IgD-negative memory B cell (primary cell): ENCODE data around the gene VTCN1. TPM values are rescaled to one million over a fixed set of nuclear protein-coding genes. Genes with fewer than 3 reads are reported as not detected.
A peak's percentile ranks its signal among the peaks of the same experiment; 100 is the strongest.
"Not testable (repeated sequence)": the region's sequence is repeated elsewhere in the genome, so short reads cannot be mapped to it uniquely, and the experiment has no call there.

Source experiments
- H3K27ac Mint-ChIP-seq, 3 donors: one replicate each; pipeline ENCODE4 v1.8.0; 2020 to 2022; ENCODE audit warnings: mild to moderate bottlenecking in 3 of 3, mixed read lengths in 3 of 3, moderate library complexity in 1 of 3
- H3K27me3 Mint-ChIP-seq: one replicate; pipeline ENCODE4 v1.8.0; 2021; ENCODE audit warnings: mixed read lengths
- H3K36me3 Mint-ChIP-seq: one replicate; pipeline ENCODE4 v1.8.0; 2020; ENCODE audit warnings: mild to moderate bottlenecking, mixed read lengths
- H3K4me1 Mint-ChIP-seq, 3 donors: one replicate each; pipeline ENCODE4 v1.8.0; 2020 to 2022; ENCODE audit warnings: mixed read lengths in 3 of 3, mild to moderate bottlenecking in 1 of 3
- H3K4me3 Mint-ChIP-seq, 4 donors: one replicate each; pipeline ENCODE4 v1.8.0; 2020 to 2022; ENCODE audit warnings: mild to moderate bottlenecking in 4 of 4, mixed read lengths in 4 of 4, moderate library complexity in 3 of 4
- H3K9me3 Mint-ChIP-seq, 3 donors: one replicate each; pipeline ENCODE4 v1.8.0; 2020 to 2021; ENCODE audit warnings: mixed read lengths in 3 of 3, mild to moderate bottlenecking in 1 of 3
- polyA plus RNA-seq: library from polyadenylated mRNA; unstranded; fragments of 300-500 nt; fragmentation: Illumina TruSeq; gene quantifications from one replicate; pipeline ENCODE4 v1.2.3, GENCODE V29; 2021

VTCN1 gene
- polyA plus RNA-seq, 1 donor from 2014 or later = not detected

GRCh38 chr1:117116090-117116783, 94.5 kb downstream of the VTCN1 start:
- Mint-ChIP-seq H3K27ac (peak overlapping the region in 1 of 3 donors; percentile 1), H3K4me3 (peak overlapping the region in 1 of 4 donors; percentile 12), H3K27me3 (no peaks in the 10 kb centered on the region)

GRCh38 chr1:117114877-117115276, 95.8 kb downstream of the VTCN1 start:
- Mint-ChIP-seq H3K36me3 (no peaks in the 10 kb centered on the region), H3K27ac (peak overlapping the region in 1 of 3 donors; percentile 1)

More at GRCh38 chr1:117116090-117116783, 94.5 kb downstream of the VTCN1 start:
- Mint-ChIP-seq H3K9me3 (no peaks in the 10 kb centered on the region), H3K4me1 (peaks cover 8 to 11% (median 9%) of the 10 kb centered on the region in 3 donors), H3K36me3 (no peaks in the 10 kb centered on the region)

DNA sequence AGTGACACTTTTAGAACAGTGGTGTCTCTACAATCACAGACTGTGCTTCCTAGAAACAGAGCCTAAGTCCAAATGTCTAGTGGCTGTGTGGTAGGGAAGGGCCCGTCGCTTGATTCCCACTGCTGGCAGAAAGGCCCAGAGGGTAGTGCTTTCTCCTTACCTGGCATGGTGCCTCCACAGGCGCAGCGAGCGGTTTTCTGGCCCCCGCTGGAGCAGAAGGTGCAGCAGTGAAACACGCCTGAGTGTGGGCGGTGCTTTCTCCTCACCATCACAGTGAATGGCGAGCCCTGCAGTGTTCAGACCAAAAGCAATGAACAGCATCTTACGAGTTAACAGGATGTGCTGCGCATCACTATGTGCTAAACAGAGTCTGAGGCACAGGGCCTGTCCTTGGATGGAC, 97.5 kb downstream of the VTCN1 start:
- H3K9me3 Mint-ChIP-seq = no peaks in the 10 kb centered on the region
- H3K27me3 Mint-ChIP-seq = no peaks in the 10 kb centered on the region
- peaks cover 8 to 9% (median 8%) of the 10 kb centered on the region in 3 donors for H3K4me1 Mint-ChIP-seq
- no peak overlapping the region for H3K27ac Mint-ChIP-seq
- no peaks in the 10 kb centered on the region for H3K36me3 Mint-ChIP-seq
- no peak overlapping the region for H3K4me3 Mint-ChIP-seq

More at GRCh38 chr1:117114877-117115276, 95.8 kb downstream of the VTCN1 start:
- Mint-ChIP-seq H3K9me3 (no peaks in the 10 kb centered on the region), H3K27me3 (no peaks in the 10 kb centered on the region), H3K4me1 (peaks cover 8 to 9% (median 8%) of the 10 kb centered on the region in 3 donors), H3K4me3 (peak overlapping the region in 1 of 4 donors; percentile 28)

DNA sequence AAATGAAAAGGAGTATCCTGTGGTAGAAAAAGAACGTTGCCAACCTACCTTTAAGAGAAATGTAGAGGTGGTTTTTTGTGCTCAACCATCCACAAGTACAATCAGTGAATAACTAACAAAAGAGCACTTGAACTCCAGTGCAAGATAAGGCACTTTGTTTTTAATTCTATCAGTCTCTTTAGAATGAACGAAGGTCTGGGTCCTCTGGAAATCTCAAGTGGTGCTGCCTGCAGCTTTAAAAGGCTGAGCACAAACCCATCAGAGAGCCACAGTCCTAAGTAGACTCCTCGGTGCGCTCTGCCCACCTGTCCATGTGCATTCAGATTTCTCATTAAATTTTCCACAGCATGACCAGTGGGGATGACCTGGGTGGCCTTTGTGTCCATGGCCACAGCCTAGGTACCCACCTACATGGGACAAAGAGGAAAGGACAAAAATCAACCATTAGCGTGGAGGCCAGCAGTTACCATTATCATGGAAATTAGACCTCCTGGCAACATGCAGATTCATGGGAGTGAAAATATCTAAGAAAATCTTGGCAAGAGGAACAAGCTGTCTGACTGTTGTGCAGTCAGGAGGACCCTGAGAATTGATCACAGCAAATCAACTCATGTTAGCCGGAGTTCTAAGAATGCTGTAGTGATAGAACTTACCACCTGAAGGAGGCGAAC, 98.5 kb downstream of the VTCN1 start:
- Mint-ChIP-seq H3K4me1 (peaks cover 8 to 9% (median 8%) of the 10 kb centered on the region in 3 donors), H3K27me3 (no peaks in the 10 kb centered on the region), H3K9me3 (no peaks in the 10 kb centered on the region)

DNA sequence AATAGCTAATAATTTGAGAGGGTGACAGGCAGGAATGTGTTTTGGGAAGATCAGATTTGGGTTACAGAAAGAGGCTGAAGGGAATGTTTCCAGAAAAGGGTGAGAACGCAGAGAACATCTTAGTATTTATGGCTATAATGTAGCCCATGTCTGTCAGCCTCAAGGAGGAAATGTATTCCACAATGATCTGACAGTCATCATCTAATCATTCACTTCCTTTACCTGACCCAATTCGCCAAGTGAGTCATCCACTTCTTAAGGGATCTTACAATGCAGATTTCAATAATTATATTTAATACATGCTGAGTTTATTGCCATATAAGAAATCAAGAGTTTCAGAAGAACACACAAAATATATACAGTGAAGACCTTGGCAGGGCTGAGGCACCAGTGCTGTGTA, 100.0 kb downstream of the VTCN1 start:
- Mint-ChIP-seq H3K4me3 (no peak overlapping the region), H3K9me3 (no peaks in the 10 kb centered on the region), H3K4me1 (peaks cover 8 to 9% (median 8%) of the 10 kb centered on the region in 3 donors), H3K27me3 (no peaks in the 10 kb centered on the region), H3K27ac (no peak overlapping the region), H3K36me3 (peaks cover 2% of the 10 kb centered on the region)

More for the DNA sequence above, 98.5 kb downstream of the VTCN1 start:
- Mint-ChIP-seq H3K36me3 (no peaks in the 10 kb centered on the region), H3K4me3 (no peak overlapping the region), H3K27ac (peak overlapping the region in 1 of 3 donors; percentile 28)

- H3K36me3 Mint-ChIP-seq = peaks cover 8% of the 10 kb centered on the region
- no peaks in the 10 kb centered on the region for H3K27me3 Mint-ChIP-seq
- H3K4me3 Mint-ChIP-seq = no peak overlapping the region
- H3K27ac Mint-ChIP-seq = no peak overlapping the region
- no peaks in the 10 kb centered on the region for H3K9me3 Mint-ChIP-seq
- no peaks in the 10 kb centered on the region for H3K4me1 Mint-ChIP-seq
These were observed 103.4 kb downstream of the VTCN1 start for GRCh38 chr1:117107364-117107763.

DNA sequence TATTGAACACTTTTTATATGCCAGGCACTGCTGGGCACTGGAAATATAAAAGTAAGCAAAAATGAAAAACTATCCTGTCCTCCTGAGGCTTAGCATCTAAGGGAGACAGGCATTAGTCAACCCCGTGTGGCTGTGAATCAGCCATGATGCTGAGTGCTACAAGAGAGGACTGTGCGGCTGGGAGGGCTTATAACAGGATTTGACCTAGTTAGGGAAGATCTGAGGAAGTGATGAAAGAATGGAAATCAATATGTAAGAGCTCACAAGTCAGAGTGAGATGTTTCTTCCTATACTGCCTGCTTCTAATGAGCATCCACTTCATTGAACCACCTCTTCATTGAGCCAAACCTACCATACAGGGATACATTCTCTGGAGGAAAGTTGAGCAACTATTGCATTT, 104.2 kb downstream of the VTCN1 start:
- Mint-ChIP-seq H3K27me3 (no peaks in the 10 kb centered on the region), H3K27ac (no peak overlapping the region), H3K9me3 (no peaks in the 10 kb centered on the region), H3K4me1 (no peaks in the 10 kb centered on the region), H3K4me3 (no peak overlapping the region), H3K36me3 (peaks cover 11% of the 10 kb centered on the region)

GRCh38 chr1:117105722-117106121, 105.0 kb downstream of the VTCN1 start:
- Mint-ChIP-seq H3K9me3 (no peaks in the 10 kb centered on the region), H3K36me3 (peaks cover 11% of the 10 kb centered on the region), H3K27ac (no peak overlapping the region), H3K4me3 (no peak overlapping the region), H3K27me3 (no peaks in the 10 kb centered on the region), H3K4me1 (no peaks in the 10 kb centered on the region)

DNA sequence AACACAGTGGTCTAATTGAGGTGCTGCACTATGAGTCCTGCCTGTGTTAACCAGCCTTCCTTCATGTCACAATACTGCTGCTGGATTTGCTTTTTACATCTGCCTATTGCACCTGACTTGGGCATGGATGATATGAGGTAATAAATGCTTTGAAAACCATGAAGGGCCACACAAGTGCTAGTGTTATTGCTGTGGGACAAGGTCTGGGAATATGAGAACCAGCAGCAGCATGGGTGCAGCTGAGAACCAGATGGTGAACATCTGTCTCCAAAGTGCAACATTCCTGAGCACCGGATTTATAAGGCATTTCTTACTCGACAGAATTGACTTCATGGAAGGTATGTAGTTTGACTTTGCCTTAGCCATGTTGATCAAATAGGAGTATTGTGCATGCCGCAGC, 105.7 kb downstream of the VTCN1 start:
- peaks cover 13% of the 10 kb centered on the region for H3K36me3 Mint-ChIP-seq
- no peak overlapping the region for H3K27ac Mint-ChIP-seq
- H3K4me3 Mint-ChIP-seq = no peak overlapping the region
- H3K4me1 Mint-ChIP-seq = no peaks in the 10 kb centered on the region
- H3K9me3 Mint-ChIP-seq = no peaks in the 10 kb centered on the region
- H3K27me3 Mint-ChIP-seq = no peaks in the 10 kb centered on the region

GRCh38 chr1:117101858-117102257, 108.9 kb downstream of the VTCN1 start:
- H3K4me1 Mint-ChIP-seq, H3K9me3 Mint-ChIP-seq, H3K27ac Mint-ChIP-seq, H3K27me3 Mint-ChIP-seq, H3K4me3 Mint-ChIP-seq: not testable (repeated sequence)
- H3K36me3 Mint-ChIP-seq = peaks cover 18% of the 10 kb centered on the region

DNA sequence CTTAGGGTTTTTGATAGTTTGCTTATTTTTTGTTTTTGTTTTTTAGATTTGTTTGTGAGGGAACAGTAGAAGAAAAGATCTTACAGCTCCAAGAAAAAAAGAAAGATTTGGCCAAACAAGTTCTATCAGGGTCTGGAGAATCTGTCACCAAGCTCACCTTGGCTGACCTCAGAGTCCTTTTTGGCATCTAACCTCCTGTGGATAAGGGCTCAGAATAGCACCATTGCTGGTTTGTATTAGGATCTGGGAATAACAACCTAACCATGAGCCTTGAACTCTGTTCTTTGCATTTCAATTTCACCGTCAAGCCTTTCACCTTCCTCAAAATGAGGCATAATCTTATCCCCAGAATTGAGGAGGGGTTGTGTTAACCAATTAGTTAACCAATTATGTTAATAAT, 109.4 kb downstream of the VTCN1 start:
- H3K4me3 Mint-ChIP-seq = no peak overlapping the region
- no peaks in the 10 kb centered on the region for H3K9me3 Mint-ChIP-seq
- no peaks in the 10 kb centered on the region for H3K4me1 Mint-ChIP-seq
- H3K27ac Mint-ChIP-seq = no peak overlapping the region
- no peaks in the 10 kb centered on the region for H3K27me3 Mint-ChIP-seq
- H3K36me3 Mint-ChIP-seq = peaks cover 19% of the 10 kb centered on the region

GRCh38 chr1:117098287-117098890, 112.3 kb downstream of the VTCN1 start:
- H3K27ac Mint-ChIP-seq = no peak overlapping the region
- no peak overlapping the region for H3K4me3 Mint-ChIP-seq
- H3K9me3 Mint-ChIP-seq = no peaks in the 10 kb centered on the region
- no peaks in the 10 kb centered on the region for H3K27me3 Mint-ChIP-seq
- H3K36me3 Mint-ChIP-seq = peaks cover 17% of the 10 kb centered on the region
- H3K4me1 Mint-ChIP-seq = no peaks in the 10 kb centered on the region

- Mint-ChIP-seq H3K9me3 (no peaks in the 10 kb centered on the region), H3K27me3 (no peaks in the 10 kb centered on the region), H3K4me1 (no peaks in the 10 kb centered on the region), H3K4me3 (no peak overlapping the region), H3K36me3 (peaks cover 17% of the 10 kb centered on the region), H3K27ac (no peak overlapping the region)
These were observed 113.3 kb downstream of the VTCN1 start for GRCh38 chr1:117097443-117097842.

DNA sequence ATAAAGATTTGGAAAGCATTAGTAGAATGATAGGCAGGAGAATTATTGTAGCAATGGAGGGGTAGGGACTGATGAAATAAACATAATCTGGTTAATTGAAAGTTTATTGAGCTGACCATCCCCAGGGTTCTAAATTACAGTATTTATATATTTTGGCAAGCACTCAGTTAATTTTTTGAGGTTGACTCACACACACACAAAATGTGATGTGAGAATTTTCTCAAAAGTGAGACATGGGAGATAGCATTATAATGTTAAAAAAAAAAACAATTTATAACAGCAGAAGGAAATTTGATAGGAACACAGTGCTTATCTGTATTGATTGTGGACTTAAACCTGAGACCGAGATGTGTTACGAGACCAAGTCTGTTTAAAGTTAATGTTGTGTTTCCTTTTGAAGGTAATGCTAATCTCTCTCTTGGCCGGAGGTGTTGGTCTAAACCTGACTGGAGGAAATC, 113.7 kb downstream of the VTCN1 start:
- Mint-ChIP-seq H3K9me3 (no peaks in the 10 kb centered on the region), H3K36me3 (peaks cover 14% of the 10 kb centered on the region), H3K27ac (no peak overlapping the region), H3K4me3 (no peak overlapping the region), H3K27me3 (no peaks in the 10 kb centered on the region), H3K4me1 (no peaks in the 10 kb centered on the region)

GRCh38 chr1:117094841-117095604, 115.7 kb downstream of the VTCN1 start:
- Mint-ChIP-seq H3K27ac (no peak overlapping the region), H3K36me3 (peaks cover 17% of the 10 kb centered on the region), H3K4me1 (no peaks in the 10 kb centered on the region), H3K4me3 (no peak overlapping the region), H3K9me3 (no peaks in the 10 kb centered on the region), H3K27me3 (no peaks in the 10 kb centered on the region)
